Stimulated activated memory B cell treated with anti-CD40 and anti-IgM and Interleukin-4, amounts not matched to agents 10 μg/mL and 1 μg/mL and 100 μg/mL, for 72 hours (primary cell): ENCODE data around the gene DCP2.
"Not testable (repeated sequence)": the region's sequence is repeated elsewhere in the genome, so short reads cannot be mapped to it uniquely, and the experiment has no call there.

ENCODE experiments used
- ATAC-seq: fragments of 150-1000 bp; cut with Tn5 transposase; 2 replicates; pipeline ENCODE4 v1.10.0; 2021
- H3K27ac Mint-ChIP-seq: one replicate; pipeline ENCODE4 v1.8.0; 2022; ENCODE audit warnings: mild to moderate bottlenecking, mixed read lengths
- H3K27me3 Mint-ChIP-seq: one replicate; pipeline ENCODE4 v1.8.0; 2022; ENCODE audit warnings: mixed read lengths
- H3K36me3 Mint-ChIP-seq: one replicate; pipeline ENCODE4 v1.8.0; 2022; ENCODE audit warnings: mixed read lengths
- H3K4me1 Mint-ChIP-seq: one replicate; pipeline ENCODE4 v1.8.0; 2022; ENCODE audit warnings: mixed read lengths
- H3K4me3 Mint-ChIP-seq: one replicate; pipeline ENCODE4 v1.8.0; 2022; ENCODE audit warnings: mild to moderate bottlenecking, moderate library complexity, mixed read lengths
- H3K9me3 Mint-ChIP-seq: one replicate; pipeline ENCODE4 v1.8.0; 2022; ENCODE audit warnings: mixed read lengths

The DCP2 gene

GRCh38 chr5:112958093-112959088, 18.2 kb upstream of the DCP2 start:
- H3K36me3 Mint-ChIP-seq: no peaks in the 10 kb centered on the region
- no peaks in the 10 kb centered on the region for H3K9me3 Mint-ChIP-seq
- no peaks in the 10 kb centered on the region for H3K27me3 Mint-ChIP-seq
- no peak overlapping the region for H3K4me3 Mint-ChIP-seq
- no peak overlapping the region for H3K27ac Mint-ChIP-seq
- peaks cover 22% of the 10 kb centered on the region for H3K4me1 Mint-ChIP-seq
- peak; percentile 68 for ATAC-seq

GRCh38 chr5:112959872-112960271, 16.7 kb upstream of the DCP2 start:
- not testable (repeated sequence) for H3K36me3 Mint-ChIP-seq, H3K27ac Mint-ChIP-seq, ATAC-seq, H3K9me3 Mint-ChIP-seq, H3K4me3 Mint-ChIP-seq, H3K27me3 Mint-ChIP-seq
- peaks cover 31% of the 10 kb centered on the region for H3K4me1 Mint-ChIP-seq

- Mint-ChIP-seq H3K36me3 (no peaks in the 10 kb centered on the region), H3K4me1 (peaks cover 31% of the 10 kb centered on the region), H3K27ac (no peak overlapping the region), H3K27me3 (no peaks in the 10 kb centered on the region), H3K9me3 (no peaks in the 10 kb centered on the region), H3K4me3 (no peak overlapping the region)
- ATAC-seq: no peak
These were observed 16.3 kb upstream of the DCP2 start for GRCh38 chr5:112960315-112960714.

- H3K4me1 Mint-ChIP-seq: peaks cover 31% of the 10 kb centered on the region
- ATAC-seq: no peak
These were observed 15.6 kb upstream of the DCP2 start for GRCh38 chr5:112960863-112961504.

GRCh38 chr5:112963374-112963733, 13.2 kb upstream of the DCP2 start:
- not testable (repeated sequence) for ATAC-seq, H3K27me3 Mint-ChIP-seq, H3K4me3 Mint-ChIP-seq, H3K9me3 Mint-ChIP-seq, H3K36me3 Mint-ChIP-seq
- Mint-ChIP-seq H3K4me1 (peaks cover 27% of the 10 kb centered on the region), H3K27ac (peak overlapping the region; percentile 31)

More at GRCh38 chr5:112960863-112961504, 15.6 kb upstream of the DCP2 start:
- no peaks in the 10 kb centered on the region for H3K9me3 Mint-ChIP-seq
- no peak overlapping the region for H3K27ac Mint-ChIP-seq
- no peaks in the 10 kb centered on the region for H3K36me3 Mint-ChIP-seq
- H3K4me3 Mint-ChIP-seq: no peak overlapping the region
- H3K27me3 Mint-ChIP-seq: no peaks in the 10 kb centered on the region

- H3K4me3 Mint-ChIP-seq: no peak overlapping the region
- ATAC-seq: no peak
- H3K4me1 Mint-ChIP-seq: peaks cover 28% of the 10 kb centered on the region
- no peaks in the 10 kb centered on the region for H3K9me3 Mint-ChIP-seq
- H3K27me3 Mint-ChIP-seq: no peaks in the 10 kb centered on the region
- no peak overlapping the region for H3K27ac Mint-ChIP-seq
- no peaks in the 10 kb centered on the region for H3K36me3 Mint-ChIP-seq
These were observed 10.8 kb upstream of the DCP2 start for GRCh38 chr5:112965733-112966306.

GRCh38 chr5:112967520-112968083, 9.0 kb upstream of the DCP2 start:
- peaks cover 28% of the 10 kb centered on the region for H3K4me1 Mint-ChIP-seq

GRCh38 chr5:112968411-112969106, 8.0 kb upstream of the DCP2 start:
- Mint-ChIP-seq H3K4me3 (no peak overlapping the region), H3K27ac (peak overlapping the region; percentile 79), H3K36me3 (no peaks in the 10 kb centered on the region), H3K27me3 (no peaks in the 10 kb centered on the region), H3K9me3 (no peaks in the 10 kb centered on the region), H3K4me1 (peaks cover 18% of the 10 kb centered on the region)
- ATAC-seq: no peak

More at GRCh38 chr5:112967520-112968083, 9.0 kb upstream of the DCP2 start:
- H3K9me3 Mint-ChIP-seq: no peaks in the 10 kb centered on the region
- peak overlapping the region; percentile 7 for H3K27ac Mint-ChIP-seq
- H3K36me3 Mint-ChIP-seq: no peaks in the 10 kb centered on the region
- no peak overlapping the region for H3K4me3 Mint-ChIP-seq
- ATAC-seq: no peak
- H3K27me3 Mint-ChIP-seq: no peaks in the 10 kb centered on the region

- Mint-ChIP-seq H3K4me3 (no peak overlapping the region), H3K4me1 (peaks cover 22% of the 10 kb centered on the region), H3K9me3 (no peaks in the 10 kb centered on the region), H3K36me3 (no peaks in the 10 kb centered on the region), H3K27ac (no peak overlapping the region), H3K27me3 (no peaks in the 10 kb centered on the region)
- no peak for ATAC-seq
These were observed 5.3 kb upstream of the DCP2 start for GRCh38 chr5:112971276-112971675.

GRCh38 chr5:112973036-112973435, 3.6 kb upstream of the DCP2 start:
- Mint-ChIP-seq H3K27ac (no peak overlapping the region), H3K36me3 (peaks cover 5% of the 10 kb centered on the region), H3K27me3 (no peaks in the 10 kb centered on the region), H3K4me1 (peaks cover 29% of the 10 kb centered on the region), H3K4me3 (no peak overlapping the region), H3K9me3 (no peaks in the 10 kb centered on the region)
- no peak for ATAC-seq

- peaks cover 37% of the 10 kb centered on the region for H3K4me1 Mint-ChIP-seq
- H3K27ac Mint-ChIP-seq: no peak overlapping the region
- H3K36me3 Mint-ChIP-seq: peaks cover 5% of the 10 kb centered on the region
- ATAC-seq: no peak
- no peak overlapping the region for H3K4me3 Mint-ChIP-seq
- H3K27me3 Mint-ChIP-seq: no peaks in the 10 kb centered on the region
- no peaks in the 10 kb centered on the region for H3K9me3 Mint-ChIP-seq
These were observed 2.7 kb upstream of the DCP2 start for GRCh38 chr5:112973904-112974303.

GRCh38 chr5:112974901-112975300, 1.7 kb upstream of the DCP2 start:
- Mint-ChIP-seq H3K4me1 (peaks cover 37% of the 10 kb centered on the region), H3K27ac (peak overlapping the region; percentile 94), H3K36me3 (peaks cover 5% of the 10 kb centered on the region), H3K9me3 (no peaks in the 10 kb centered on the region), H3K4me3 (no peak overlapping the region), H3K27me3 (no peaks in the 10 kb centered on the region)
- no peak for ATAC-seq

- Mint-ChIP-seq H3K9me3 (no peaks in the 10 kb centered on the region), H3K4me3 (peak overlapping the region; percentile 97), H3K4me1 (peaks cover 42% of the 10 kb centered on the region), H3K36me3 (peaks cover 5% of the 10 kb centered on the region), H3K27ac (peak overlapping the region; percentile 94), H3K27me3 (no peaks in the 10 kb centered on the region)
- peak; percentile 46 for ATAC-seq
These were observed 722 bp upstream of the DCP2 start for GRCh38 chr5:112975721-112976431.

GRCh38 chr5:112977440-112977861, 853 bp downstream of the DCP2 start:
- Mint-ChIP-seq H3K4me3 (peak overlapping the region; percentile 97), H3K4me1 (peaks cover 45% of the 10 kb centered on the region), H3K36me3 (peaks cover 12% of the 10 kb centered on the region), H3K27ac (peak overlapping the region; percentile 94), H3K27me3 (no peaks in the 10 kb centered on the region), H3K9me3 (no peaks in the 10 kb centered on the region)
- ATAC-seq: no peak
